Natural killer cell (primary cell): Measurements from ENCODE around the gene PARP15. TPM values are rescaled to one million over a fixed set of nuclear protein-coding genes. Genes with fewer than 3 reads are reported as not detected.

ENCODE experiments used
- ATAC-seq, 3 donors: fragments of 150-1000 bp in 2 of 3; fragments of 200-7000 bp in 1 of 3; cut with Tn5 transposase; 1 replicate in 1 of 3; 2 replicates in 2 of 3; pipeline ENCODE4 v1.10.0; 2021; ENCODE audit warnings: mild to moderate bottlenecking in 2 of 3, moderate library complexity in 2 of 3
- DNase-seq, 2 donors: peaks; one replicate each; pipeline versions ENCODE4 v3.0.0 to v3.0.0-alpha.2; 2013 to 2021; ENCODE audit warnings: mixed read lengths in 1 of 2
- H3K27ac ChIP-seq: one replicate; pipeline ENCODE4 v1.5.1; 2013; ENCODE audit warnings: mild to moderate bottlenecking, low read length
- H3K27me3 ChIP-seq: one replicate; pipeline ENCODE4 v1.6.1; 2013; ENCODE audit warnings: low read length; ENCODE audit not compliant: control insufficient read depth, insufficient read depth
- H3K36me3 ChIP-seq: one replicate; pipeline ENCODE4 v1.6.1; 2013; ENCODE audit warnings: low read length; ENCODE audit not compliant: control insufficient read depth, insufficient read depth
- H3K4me1 ChIP-seq: one replicate; pipeline ENCODE4 v1.6.1; 2013; ENCODE audit warnings: low read length; ENCODE audit not compliant: control insufficient read depth, insufficient read depth
- H3K4me3 ChIP-seq: one replicate; pipeline ENCODE4 v1.5.1; 2013; ENCODE audit warnings: low read length
- H3K9me3 ChIP-seq: one replicate; pipeline ENCODE4 v1.6.1; 2013; ENCODE audit warnings: low read length; ENCODE audit not compliant: control insufficient read depth, insufficient read depth
- H3K27ac Mint-ChIP-seq, 2 donors: one replicate each; pipeline ENCODE4 v1.8.0; 2022; ENCODE audit warnings: mild to moderate bottlenecking in 2 of 2, mixed read lengths in 2 of 2, moderate library complexity in 1 of 2
- H3K27me3 Mint-ChIP-seq, 2 donors: one replicate each; pipeline ENCODE4 v1.8.0; 2022; ENCODE audit warnings: low read depth in 2 of 2, mixed read lengths in 2 of 2
- H3K36me3 Mint-ChIP-seq: one replicate; pipeline ENCODE4 v1.8.0; 2022; ENCODE audit warnings: mixed read lengths
- H3K4me1 Mint-ChIP-seq, 2 donors: one replicate each; pipeline ENCODE4 v1.8.0; 2022; ENCODE audit warnings: mixed read lengths in 2 of 2
- H3K4me3 Mint-ChIP-seq: one replicate; pipeline ENCODE4 v1.8.0; 2022; ENCODE audit warnings: mild to moderate bottlenecking, moderate library complexity, mixed read lengths
- H3K9me3 Mint-ChIP-seq, 2 donors: one replicate each; pipeline ENCODE4 v1.8.0; 2022; ENCODE audit warnings: mixed read lengths in 2 of 2
- CTCF ChIP-seq: fragments of 200-600 bp; IDR thresholded peaks from one replicate; pipeline ENCODE4 v1.8.0; 2022; ENCODE audit warnings: antibody characterized with exemption
- WGBS: methylation state at CpG from one replicate; pipeline ENCODE4 v1.1.7; 2013; ENCODE audit warnings: missing lambda C conversion rate; ENCODE audit not compliant: insufficient coverage; 5-methylcytosine and 5-hydroxymethylcytosine counted together
- intact Hi-C: fragments of 100-400 bp; cut with micrococcal nuclease; formaldehyde crosslinking; loops from one replicate; pipeline ENCODE4 v1.14.2; 2022
- total RNA-seq, 4 donors: library from RNA; stranded (reverse); fragments of 120-200 nt in 1 of 4; gene quantifications; one replicate each; pipeline versions ENCODE4 v1.2.3 to v1.2.4, GENCODE V29; 2013 to 2022

PARP15 gene
- total RNA-seq, 3 donors from 2014 or later (not counting 1 experiment from before 2014, with no cell fraction given) = 164 to 199 (median 198) TPM

- DNase-seq (no peak), ATAC-seq (no peak)
- Histone ChIP-seq H3K27me3 (no peaks in the 10 kb centered on the region), H3K4me3 (no peak overlapping the region), H3K36me3 (no peaks in the 10 kb centered on the region), H3K4me1 (no peaks in the 10 kb centered on the region), H3K9me3 (no peaks in the 10 kb centered on the region), H3K27ac (no peak overlapping the region)
- Mint-ChIP-seq H3K36me3 (no peaks in the 10 kb centered on the region), H3K4me3 (no peak overlapping the region), H3K4me1 (no peaks in the 10 kb centered on the region), H3K9me3 (no peaks in the 10 kb centered on the region), H3K27me3 (peaks cover 6 to 16% of the 10 kb centered on the region in 2 donors), H3K27ac (no peak overlapping the region)
- intact Hi-C loops = no loop called here
- WGBS = 100% methylated on average over 2 of the region's 4 CpGs
- no peak for TF ChIP-seq CTCF
Measured at GRCh38 chr3:122665226-122665786, 87.9 kb downstream of the PARP15 start.

- no peaks in the 10 kb centered on the region for H3K9me3 Mint-ChIP-seq
- Histone ChIP-seq H3K4me1 (no peaks in the 10 kb centered on the region), H3K27me3 (no peaks in the 10 kb centered on the region), H3K4me3 (no peak overlapping the region), H3K36me3 (no peaks in the 10 kb centered on the region), H3K27ac (no peak overlapping the region), H3K9me3 (no peaks in the 10 kb centered on the region)
- ATAC-seq = no peak
- peaks cover 9 to 11% of the 10 kb centered on the region in 2 donors for H3K27me3 Mint-ChIP-seq
- no peaks in the 10 kb centered on the region for H3K36me3 Mint-ChIP-seq
- no peak overlapping the region for H3K27ac Mint-ChIP-seq
- intact Hi-C loops = no loop called here
- no peak overlapping the region for H3K4me3 Mint-ChIP-seq
- TF ChIP-seq CTCF = no peak
- no peak for DNase-seq
- H3K4me1 Mint-ChIP-seq = no peaks in the 10 kb centered on the region
Measured at GRCh38 chr3:122665881-122666280, 88.4 kb downstream of the PARP15 start.

GRCh38 chr3:122668930-122669730 is 91.7 kb downstream of the PARP15 start:
- Histone ChIP-seq H3K27ac (no peak overlapping the region), H3K9me3 (no peaks in the 10 kb centered on the region), H3K36me3 (no peaks in the 10 kb centered on the region), H3K4me1 (no peaks in the 10 kb centered on the region), H3K27me3 (no peaks in the 10 kb centered on the region), H3K4me3 (no peak overlapping the region)
- peaks cover 0 to 6% of the 10 kb centered on the region in 2 donors for H3K27me3 Mint-ChIP-seq
- H3K36me3 Mint-ChIP-seq = no peaks in the 10 kb centered on the region
- ATAC-seq (no peak), DNase-seq (no peak)
- H3K4me3 Mint-ChIP-seq = no peak overlapping the region
- no peaks in the 10 kb centered on the region for H3K4me1 Mint-ChIP-seq
- intact Hi-C loops = no loop called here
- TF ChIP-seq CTCF = no peak
- H3K9me3 Mint-ChIP-seq = no peaks in the 10 kb centered on the region
- no peak overlapping the region for H3K27ac Mint-ChIP-seq
- 90% methylated on average over 8 of the region's 8 CpGs for WGBS
